ENCODE data around the gene BRME1. TPM values are rescaled to one million over a fixed set of nuclear protein-coding genes. Genes with fewer than 3 reads are reported as not detected.

BRME1 gene
- total and polyA plus RNA-seq, 9 donors = 0.57 to 3.7 (median 2.3) TPM

- Histone ChIP-seq H3K4me1 (ENCODE audit: insufficient read depth) (peaks cover 4% of the 10 kb centered on the region), H3K9me3 (no peaks in the 10 kb centered on the region), H3K27ac (no peak within 1 kb of the TSS), H3K36me3 (no peaks in the 10 kb centered on the region), H3K4me3 (peak within 1 kb of the TSS; percentile 90), H3K27me3 (no peaks in the 10 kb centered on the region)
- DNase-seq = peak; percentile 99
- intact Hi-C loops (cut with DNase I) = loop anchor here in 2 of 4 donors (5.0 kb wide), 2 partner anchors 55 to 955 kb away; partner anchors contain the start of genes NFIX (in 1 of the 2) and RFX1 (in 1 of the 2)
- peak; percentile 37 for TF ChIP-seq POLR2A (IDR thresholded peaks at IDR 0.05)
- no peak for TF ChIP-seq EP300 (IDR thresholded peaks at IDR 0.05)
- WGBS, 3 donors = 1% methylated on average over 56 to 60 of the region's 65 CpGs
Measured at GRCh38 chr19:13952154-13952930, 46.4 kb upstream of the BRME1 start, which contains the start of gene DCAF15. Gene DCAF15, plus strand, starts transcription at chr19:13952509. Its CDS starts 4 bp downstream, at chr19:13952513.

- peaks cover 4% of the 10 kb centered on the region for H3K4me1 ChIP-seq (ENCODE audit: insufficient read depth)
- H3K27ac ChIP-seq = no peak overlapping the region
- no peak for TF ChIP-seq POLR2A (IDR thresholded peaks at IDR 0.05)
- TF ChIP-seq EP300 (IDR thresholded peaks at IDR 0.05) = no peak
- TF ChIP-seq, protein P1, sequence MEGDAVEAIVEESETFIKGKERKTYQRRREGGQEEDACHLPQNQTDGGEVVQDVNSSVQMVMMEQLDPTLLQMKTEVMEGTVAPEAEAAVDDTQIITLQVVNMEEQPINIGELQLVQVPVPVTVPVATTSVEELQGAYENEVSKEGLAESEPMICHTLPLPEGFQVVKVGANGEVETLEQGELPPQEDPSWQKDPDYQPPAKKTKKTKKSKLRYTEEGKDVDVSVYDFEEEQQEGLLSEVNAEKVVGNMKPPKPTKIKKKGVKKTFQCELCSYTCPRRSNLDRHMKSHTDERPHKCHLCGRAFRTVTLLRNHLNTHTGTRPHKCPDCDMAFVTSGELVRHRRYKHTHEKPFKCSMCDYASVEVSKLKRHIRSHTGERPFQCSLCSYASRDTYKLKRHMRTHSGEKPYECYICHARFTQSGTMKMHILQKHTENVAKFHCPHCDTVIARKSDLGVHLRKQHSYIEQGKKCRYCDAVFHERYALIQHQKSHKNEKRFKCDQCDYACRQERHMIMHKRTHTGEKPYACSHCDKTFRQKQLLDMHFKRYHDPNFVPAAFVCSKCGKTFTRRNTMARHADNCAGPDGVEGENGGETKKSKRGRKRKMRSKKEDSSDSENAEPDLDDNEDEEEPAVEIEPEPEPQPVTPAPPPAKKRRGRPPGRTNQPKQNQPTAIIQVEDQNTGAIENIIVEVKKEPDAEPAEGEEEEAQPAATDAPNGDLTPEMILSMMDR (IDR thresholded peaks at IDR 0.05) = no peak
- intact Hi-C loops (cut with DNase I) = loop anchor here in 2 of 4 donors (5.0 kb wide), 2 partner anchors 56 to 954 kb away; partner anchors contain the start of genes NFIX (in 1 of the 2) and RFX1 (in 1 of the 2)
- no peaks in the 10 kb centered on the region for H3K36me3 ChIP-seq
- no peak for DNase-seq
- WGBS, 3 donors = 9 to 11% (median 9%) methylated on average over 20 of the region's 20 CpGs
- peak overlapping the region; percentile 37 for H3K4me3 ChIP-seq
- H3K27me3 ChIP-seq = no peaks in the 10 kb centered on the region
- no peaks in the 10 kb centered on the region for H3K9me3 ChIP-seq
Measured at GRCh38 chr19:13951799-13952153, 45.9 kb upstream of the BRME1 start.

GRCh38 chr19:13951043-13951442 is 45.1 kb upstream of the BRME1 start:
- Histone ChIP-seq H3K27ac (no peak overlapping the region), H3K4me3 (no peak overlapping the region), H3K9me3 (no peaks in the 10 kb centered on the region), H3K4me1 (ENCODE audit: insufficient read depth) (peaks cover 4% of the 10 kb centered on the region), H3K36me3 (no peaks in the 10 kb centered on the region), H3K27me3 (no peaks in the 10 kb centered on the region)
- TF ChIP-seq EP300 (IDR thresholded peaks at IDR 0.05) (no peak), POLR2A (IDR thresholded peaks at IDR 0.05) (no peak)
- TF ChIP-seq, protein P1 (IDR thresholded peaks at IDR 0.05) = no peak
- intact Hi-C loops (cut with DNase I) = loop anchor here in 2 of 4 donors (5.0 kb wide), 2 partner anchors 56 to 954 kb away; partner anchors contain the start of genes NFIX (in 1 of the 2) and RFX1 (in 1 of the 2)
- WGBS, 3 donors = 73 to 79% (median 74%) methylated on average over 2 of the region's 2 CpGs
- no peak for DNase-seq

- intact Hi-C loops (cut with DNase I) = no loop called here
- H3K4me1 ChIP-seq (ENCODE audit: insufficient read depth) = no peaks in the 10 kb centered on the region
- WGBS, 3 donors = 81 to 87% (median 86%) methylated on average over 4 of the region's 4 CpGs
- TF ChIP-seq, protein P1 (IDR thresholded peaks at IDR 0.05) = no peak
- no peak for TF ChIP-seq EP300 (IDR thresholded peaks at IDR 0.05)
- no peak overlapping the region for H3K4me3 ChIP-seq
- no peaks in the 10 kb centered on the region for H3K36me3 ChIP-seq
- no peaks in the 10 kb centered on the region for H3K27me3 ChIP-seq
- no peak overlapping the region for H3K27ac ChIP-seq
- DNase-seq = no peak
- no peaks in the 10 kb centered on the region for H3K9me3 ChIP-seq
Measured at GRCh38 chr19:13946414-13946813, 40.5 kb upstream of the BRME1 start.

Data from ovary (tissue), 9 donors.